HG02973 (cell line): ENCODE data around the gene SLC25A13.
"Not testable (repeated sequence)": the region's sequence is repeated elsewhere in the genome, so short reads cannot be mapped to it uniquely, and the experiment has no call there.

Source experiments
- ATAC-seq: cut with Tn5 transposase; IDR thresholded peaks from one replicate; pipeline ENCODE4 v1.9.1; 2021; ENCODE audit warnings: moderate library complexity; ENCODE audit not compliant: unreplicated experiment

SLC25A13 gene

GRCh38 chr7:96174812-96175211 lies 147.1 kb downstream of the SLC25A13 start:
- ATAC-seq: no peak

DNA sequence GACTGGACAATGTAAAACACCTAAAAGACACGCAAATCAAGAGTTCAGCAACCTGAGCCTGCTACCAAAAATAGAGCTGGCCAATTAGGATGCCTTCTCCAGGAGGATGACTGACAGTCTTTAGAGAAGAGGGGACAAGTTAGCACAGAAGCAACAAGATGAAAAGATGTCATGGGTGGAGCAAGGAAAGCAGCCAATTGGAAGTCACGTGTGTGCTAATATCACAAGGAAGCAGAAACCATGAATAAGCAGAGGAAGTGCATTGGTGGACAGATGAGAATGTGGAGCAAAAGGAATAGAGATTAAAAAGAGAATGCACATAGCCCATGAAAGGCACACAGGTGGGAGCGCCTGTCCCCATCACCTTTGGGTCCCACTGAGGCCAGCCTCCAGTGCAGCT lies 148.1 kb downstream of the SLC25A13 start:
- ATAC-seq: no peak

- no peak for ATAC-seq
Measured at GRCh38 chr7:96169439-96169838, 152.5 kb downstream of the SLC25A13 start.

DNA sequence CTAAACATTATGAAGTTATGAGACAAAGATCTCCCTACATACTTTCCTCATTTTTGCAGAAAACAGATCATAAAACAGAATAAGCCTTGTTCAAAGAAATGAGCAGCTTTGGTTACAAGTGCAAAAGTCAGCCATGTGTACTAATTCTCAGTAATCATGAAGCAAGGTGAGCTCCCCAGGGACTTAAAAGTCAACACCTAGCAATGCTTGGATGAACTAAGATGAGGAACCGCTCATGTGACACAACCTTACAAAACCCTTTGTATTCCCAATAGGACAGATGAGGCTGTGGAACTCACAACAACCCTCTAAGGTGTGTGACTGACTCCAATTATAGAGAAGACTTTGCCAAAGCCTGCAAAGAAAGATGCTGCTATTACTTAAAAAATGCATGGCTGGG lies 154.5 kb downstream of the SLC25A13 start:
- ATAC-seq: no peak

DNA sequence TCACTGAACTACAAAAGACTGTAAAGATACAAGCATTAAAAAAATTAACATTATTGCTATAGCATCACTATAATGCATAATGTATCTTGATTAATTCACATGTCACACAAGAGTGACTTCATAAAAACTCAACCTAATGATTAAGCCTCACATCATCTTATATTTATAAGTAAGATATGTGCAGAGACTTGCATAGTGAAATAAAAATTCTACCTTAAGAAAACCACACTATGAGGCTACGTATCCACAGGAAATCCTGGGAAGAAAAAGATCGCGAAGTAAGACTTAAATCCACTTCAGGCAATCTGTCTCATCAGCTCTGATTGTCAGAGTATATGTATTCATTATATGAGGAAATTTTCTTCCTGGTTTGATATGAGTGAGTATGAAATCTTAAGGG lies 160.0 kb downstream of the SLC25A13 start:
- no peak for ATAC-seq

DNA sequence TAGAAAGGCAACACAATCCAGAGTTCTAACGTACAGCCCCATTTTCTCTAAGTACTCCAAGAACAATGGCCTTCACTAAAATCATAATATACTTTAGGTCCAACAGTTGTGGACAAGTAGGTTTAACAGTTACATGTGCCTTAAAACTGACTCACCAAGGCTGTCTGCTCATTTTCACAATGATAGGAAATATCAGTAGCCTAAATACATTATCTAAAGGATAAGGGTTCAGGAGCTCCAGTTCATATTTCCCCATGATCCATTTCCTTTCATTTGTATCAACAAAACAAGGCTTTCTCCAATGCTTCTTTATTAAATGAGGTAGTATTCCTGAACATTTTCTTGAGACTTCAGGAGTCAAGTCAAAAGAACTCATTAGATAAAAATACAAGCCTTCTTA lies 164.0 kb downstream of the SLC25A13 start:
- no peak for ATAC-seq

- ATAC-seq: not testable (repeated sequence)
Measured at GRCh38 chr7:96154506-96154905, 167.4 kb downstream of the SLC25A13 start.

- no peak for ATAC-seq
Measured at GRCh38 chr7:96152706-96153105, 169.2 kb downstream of the SLC25A13 start.

- no peak for ATAC-seq
Measured at GRCh38 chr7:96151889-96152288, 170.0 kb downstream of the SLC25A13 start.

GRCh38 chr7:96144260-96144526 lies 177.7 kb downstream of the SLC25A13 start:
- no peak for ATAC-seq

- no peak for ATAC-seq
Measured at GRCh38 chr7:96143495-96144259, 178.2 kb downstream of the SLC25A13 start.

DNA sequence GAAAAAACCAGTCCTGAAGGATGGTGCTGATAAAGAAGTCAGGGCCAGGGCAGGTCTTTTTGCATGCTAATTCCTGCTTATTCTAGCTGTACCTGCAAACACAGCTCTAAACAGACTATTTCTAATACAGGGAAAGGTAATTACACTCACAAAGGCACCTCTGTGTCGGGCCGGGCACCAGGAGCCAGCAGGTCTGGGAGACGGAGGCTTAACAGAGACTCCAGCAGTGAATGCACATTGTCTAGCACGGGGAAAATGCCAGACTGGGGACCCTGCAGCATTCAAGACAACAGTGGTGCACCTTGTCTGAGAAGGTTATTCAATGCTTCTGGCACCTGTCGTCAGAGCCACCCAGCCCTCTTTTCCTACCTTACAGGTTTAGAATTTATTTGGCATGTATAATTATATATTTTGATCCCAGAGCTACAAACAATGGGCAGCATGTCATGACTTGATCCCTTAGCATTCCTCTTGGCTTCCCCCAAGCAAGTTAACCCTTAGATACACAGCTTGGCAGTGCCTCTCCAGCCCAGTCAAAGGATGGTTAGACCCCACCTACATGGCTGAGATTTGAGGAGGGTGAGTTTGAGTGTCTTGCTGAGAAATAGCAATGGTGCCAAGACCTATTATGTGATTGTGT lies 185.2 kb downstream of the SLC25A13 start:
- ATAC-seq: no peak

DNA sequence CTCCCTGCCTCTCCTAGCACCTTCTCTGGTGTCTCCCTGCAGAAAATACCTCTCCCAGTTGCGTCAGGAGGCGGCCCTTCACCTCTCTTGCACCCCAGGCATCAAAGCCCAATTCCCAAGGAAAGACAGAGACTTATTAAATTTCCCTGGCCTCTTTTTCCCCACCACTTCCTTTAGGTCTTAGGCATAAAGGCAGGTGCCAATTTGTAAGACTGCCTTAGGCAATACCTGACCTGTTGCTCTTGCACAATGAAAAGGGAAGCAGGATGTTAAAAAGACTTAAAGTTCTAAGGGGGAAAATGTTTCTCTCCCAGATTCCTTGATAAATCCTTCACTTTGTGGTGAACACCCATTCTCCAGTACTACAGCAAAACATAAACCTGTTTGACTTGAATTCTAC lies 186.7 kb downstream of the SLC25A13 start:
- ATAC-seq: no peak

- ATAC-seq: no peak
Measured at GRCh38 chr7:96131525-96131924, 190.4 kb downstream of the SLC25A13 start.

GRCh38 chr7:96127746-96128145 lies 194.2 kb downstream of the SLC25A13 start:
- ATAC-seq: no peak

DNA sequence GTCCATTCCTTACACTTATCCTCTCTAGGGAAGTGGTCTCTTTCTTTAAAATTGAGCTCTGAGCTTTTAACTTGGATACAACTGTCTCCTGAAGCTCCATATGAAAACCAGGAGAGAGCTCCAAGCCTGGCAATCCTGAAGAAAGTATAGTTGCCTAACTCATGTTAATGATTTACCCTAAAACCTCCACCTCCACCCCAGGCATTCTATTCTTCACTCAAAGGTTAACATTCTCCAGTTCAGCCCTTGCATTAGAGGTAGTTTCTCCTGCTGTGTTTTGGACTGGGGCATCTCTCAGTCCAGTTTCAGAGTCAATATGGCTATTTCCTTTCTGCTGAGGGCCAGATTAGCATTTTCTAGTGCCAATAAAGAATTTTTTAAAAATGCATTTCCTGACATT lies 195.5 kb downstream of the SLC25A13 start:
- no peak for ATAC-seq

GRCh38 chr7:96122746-96123145 lies 199.2 kb downstream of the SLC25A13 start:
- no peak for ATAC-seq

DNA sequence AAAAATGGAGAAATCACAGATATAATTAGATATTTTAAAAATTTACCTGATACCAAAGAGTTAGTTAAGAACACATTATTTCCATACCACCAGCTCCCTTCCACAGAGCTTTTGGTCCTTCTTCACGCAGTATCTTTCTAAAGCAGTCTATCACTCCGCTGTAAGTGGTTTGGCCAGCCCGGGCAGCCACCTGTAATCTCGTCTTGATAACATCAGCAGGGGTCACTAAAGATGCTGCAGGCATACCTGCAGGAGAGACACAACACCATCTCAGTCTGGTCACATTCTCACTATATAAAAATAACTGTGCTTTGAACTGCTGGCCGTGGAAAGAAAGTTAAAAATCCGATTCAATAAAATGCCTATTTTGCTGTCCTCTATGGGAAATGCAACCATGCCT lies 200.1 kb downstream of the SLC25A13 start:
- ATAC-seq: no peak

- ATAC-seq: no peak
Measured at GRCh38 chr7:96120445-96121225, 201.3 kb downstream of the SLC25A13 start.

DNA sequence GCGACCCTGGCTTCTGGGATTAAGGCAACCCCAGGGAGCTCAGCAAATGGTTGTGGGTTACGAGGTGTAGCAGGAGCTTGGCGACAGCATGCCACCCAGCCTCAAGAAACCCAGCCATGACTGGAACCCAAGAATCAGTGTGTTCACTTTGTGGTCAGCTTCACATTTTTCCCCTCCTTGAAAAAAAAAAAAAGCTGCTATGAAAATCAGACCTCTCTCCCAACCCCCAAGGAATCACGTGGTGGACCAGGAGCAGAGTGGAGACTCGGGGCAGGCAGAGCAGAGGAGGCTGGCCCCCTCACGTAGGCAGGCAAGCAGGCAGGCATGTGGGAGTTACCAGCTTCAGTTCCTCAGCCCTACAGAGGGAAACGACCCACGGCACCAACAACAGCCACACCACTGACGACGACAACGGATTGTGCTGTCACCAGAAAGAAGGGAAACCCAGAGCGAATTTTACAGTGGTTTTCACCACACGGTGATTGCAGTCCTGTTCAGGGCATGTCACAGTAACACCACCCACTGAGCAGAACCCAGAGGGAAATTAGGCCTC lies 203.4 kb downstream of the SLC25A13 start:
- no peak for ATAC-seq

GRCh38 chr7:96116173-96116572 lies 205.7 kb downstream of the SLC25A13 start:
- no peak for ATAC-seq

DNA sequence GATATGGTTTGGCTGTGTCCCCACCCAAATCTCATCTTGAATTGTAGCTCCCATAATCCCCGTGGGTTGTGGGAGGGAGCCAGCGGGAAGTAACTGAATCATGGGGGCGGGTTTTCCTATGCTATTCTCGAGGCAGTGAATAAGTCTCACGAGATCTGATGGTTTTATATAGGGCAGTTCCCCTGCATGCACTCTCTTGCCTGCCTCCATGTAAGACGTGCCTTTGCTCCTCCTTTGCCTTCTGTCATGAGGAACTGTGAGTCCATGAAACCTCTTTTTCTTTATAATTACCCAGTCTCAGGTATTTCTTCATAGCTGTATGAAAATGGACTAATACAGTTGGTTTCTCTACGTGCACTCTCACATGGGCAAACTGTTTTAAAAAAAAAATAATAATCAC lies 207.7 kb downstream of the SLC25A13 start:
- no peak for ATAC-seq
